ENCODE data around the gene PCSK6. TPM values are rescaled to one million over a fixed set of nuclear protein-coding genes. Genes with fewer than 3 reads are reported as not detected.
"Not testable (repeated sequence)": the region's sequence is repeated elsewhere in the genome, so short reads cannot be mapped to it uniquely, and the experiment has no call there.

The PCSK6 gene
- total RNA-seq, 1 donor from 2014 or later = 16.9 TPM

DNA sequence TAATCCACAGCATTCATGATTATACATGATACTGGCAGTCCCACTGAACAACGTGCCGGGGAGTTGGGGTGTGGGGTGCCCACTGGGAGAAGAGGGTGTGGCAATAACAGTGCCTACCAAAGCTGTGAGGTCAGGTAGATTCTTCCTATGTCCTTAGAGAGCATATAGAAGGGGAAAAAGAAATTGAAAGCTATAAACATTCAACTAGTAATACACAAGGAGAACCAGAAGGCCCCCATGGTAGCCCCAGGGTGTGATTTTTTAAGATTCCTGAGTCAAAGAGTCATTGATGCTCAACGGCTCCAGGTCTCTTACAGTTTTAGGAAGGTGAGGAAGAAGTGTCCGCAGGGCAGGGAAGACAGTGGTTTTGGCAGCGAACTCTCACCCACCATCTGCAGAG, 25.8 kb downstream of the PCSK6 start:
- DNase-seq (ENCODE audit: low spot score) = not testable (repeated sequence)

DNA sequence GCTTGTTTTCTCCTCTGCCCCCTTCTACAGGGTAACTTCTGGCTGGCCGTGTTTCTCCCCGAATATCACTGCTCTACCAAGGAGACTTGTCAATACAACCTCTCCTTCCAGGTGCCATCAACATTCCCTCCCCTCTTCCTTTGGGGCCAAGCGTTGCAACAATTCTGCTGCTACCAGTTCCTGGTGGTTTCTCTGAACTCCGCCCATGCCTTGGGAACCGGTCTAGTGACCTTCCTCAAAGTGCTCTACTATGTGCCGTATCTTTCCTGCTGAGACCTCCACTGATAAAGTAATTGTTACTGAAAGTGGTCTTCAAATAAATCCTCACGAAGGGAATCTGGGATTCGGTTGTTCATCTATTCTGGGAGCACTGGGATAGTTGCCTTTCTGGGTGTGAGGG, 26.2 kb downstream of the PCSK6 start:
- DNase-seq (ENCODE audit: low spot score) = no peak

DNA sequence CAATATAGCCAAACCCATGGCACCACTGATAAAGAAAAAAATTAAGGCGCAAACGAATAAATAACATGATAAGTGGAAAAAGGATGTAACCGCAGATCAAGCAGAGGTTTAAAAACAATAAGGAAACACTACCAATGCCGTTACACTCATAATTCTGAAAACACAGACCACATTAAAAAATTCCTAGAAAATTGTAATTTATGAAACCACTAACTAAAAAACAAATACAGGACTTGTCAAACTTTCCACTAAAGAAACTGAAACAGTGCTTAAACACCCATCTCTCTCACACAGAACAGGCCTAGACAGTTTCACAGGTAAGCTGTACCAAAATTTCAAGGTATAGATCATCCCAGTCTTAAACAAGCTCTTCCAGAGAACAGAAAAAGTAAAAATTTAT, 28.4 kb downstream of the PCSK6 start:
- DNase-seq (ENCODE audit: low spot score) = no peak

DNA sequence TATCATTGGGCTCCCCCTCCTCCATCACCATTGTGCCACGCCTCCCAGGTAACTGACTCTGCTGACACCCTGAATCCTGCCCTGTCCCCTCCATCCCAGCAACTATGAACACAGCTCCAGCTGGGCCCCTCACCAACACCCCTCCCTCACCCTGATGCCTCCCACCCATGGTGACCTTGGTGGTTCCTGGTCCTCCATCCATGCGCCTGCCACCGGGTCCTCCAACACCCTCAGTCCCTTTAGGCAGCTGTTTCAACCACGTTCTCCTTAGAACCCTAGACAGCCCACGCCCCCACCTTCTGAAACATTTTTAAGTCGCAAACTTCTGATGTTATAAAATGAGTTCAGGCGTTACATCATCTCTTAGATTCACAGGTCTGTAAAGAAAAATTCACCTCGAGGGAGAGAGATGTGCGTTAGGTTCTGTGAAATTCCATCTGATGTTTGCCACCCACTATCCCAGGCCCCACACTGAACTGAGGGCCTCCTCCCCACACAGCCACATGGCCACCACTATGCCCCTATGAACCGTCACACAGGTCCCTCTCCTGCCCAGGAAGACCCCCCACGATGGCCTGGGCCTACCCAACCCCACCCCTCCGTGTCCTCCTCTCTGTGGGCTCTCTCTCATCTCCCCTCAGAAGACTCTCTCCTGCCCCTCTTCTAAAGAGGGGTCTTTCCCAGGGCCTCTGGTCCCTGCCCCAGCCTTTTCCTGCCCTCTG, 29.8 kb downstream of the PCSK6 start:
- no peak for DNase-seq (ENCODE audit: low spot score)

DNA sequence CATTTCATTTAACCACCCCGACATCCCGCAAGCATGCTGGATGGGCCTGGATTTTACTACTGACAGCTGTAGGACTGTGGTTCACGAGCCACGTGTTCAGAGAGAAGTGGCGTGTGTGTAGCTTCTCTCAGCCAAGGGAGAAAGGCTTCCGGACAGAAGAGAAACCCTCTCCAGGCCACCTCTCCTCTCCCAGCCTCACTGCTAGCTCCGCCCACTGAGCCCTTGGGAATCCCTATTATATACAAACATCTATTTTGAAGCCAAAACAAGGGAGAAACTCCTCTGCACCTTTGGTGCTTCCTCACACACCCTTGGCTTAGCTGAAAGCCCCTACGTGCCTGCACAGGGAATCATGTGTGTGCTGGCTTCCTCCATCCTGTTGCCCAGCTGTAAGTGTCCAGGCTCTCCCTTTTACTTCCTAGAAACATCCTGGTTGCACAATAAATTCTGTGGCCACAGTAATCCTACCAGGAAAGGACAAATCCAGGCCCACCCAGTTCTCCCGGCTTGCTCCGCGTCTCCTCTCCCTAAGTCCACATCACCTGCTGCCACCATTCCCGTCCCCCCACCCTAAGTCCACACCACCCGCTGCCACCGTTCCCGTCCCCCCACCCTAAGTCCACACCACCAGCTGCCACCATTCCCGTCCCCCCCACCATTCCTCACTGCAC, 30.5 kb downstream of the PCSK6 start:
- DNase-seq (ENCODE audit: low spot score) = no peak

DNA sequence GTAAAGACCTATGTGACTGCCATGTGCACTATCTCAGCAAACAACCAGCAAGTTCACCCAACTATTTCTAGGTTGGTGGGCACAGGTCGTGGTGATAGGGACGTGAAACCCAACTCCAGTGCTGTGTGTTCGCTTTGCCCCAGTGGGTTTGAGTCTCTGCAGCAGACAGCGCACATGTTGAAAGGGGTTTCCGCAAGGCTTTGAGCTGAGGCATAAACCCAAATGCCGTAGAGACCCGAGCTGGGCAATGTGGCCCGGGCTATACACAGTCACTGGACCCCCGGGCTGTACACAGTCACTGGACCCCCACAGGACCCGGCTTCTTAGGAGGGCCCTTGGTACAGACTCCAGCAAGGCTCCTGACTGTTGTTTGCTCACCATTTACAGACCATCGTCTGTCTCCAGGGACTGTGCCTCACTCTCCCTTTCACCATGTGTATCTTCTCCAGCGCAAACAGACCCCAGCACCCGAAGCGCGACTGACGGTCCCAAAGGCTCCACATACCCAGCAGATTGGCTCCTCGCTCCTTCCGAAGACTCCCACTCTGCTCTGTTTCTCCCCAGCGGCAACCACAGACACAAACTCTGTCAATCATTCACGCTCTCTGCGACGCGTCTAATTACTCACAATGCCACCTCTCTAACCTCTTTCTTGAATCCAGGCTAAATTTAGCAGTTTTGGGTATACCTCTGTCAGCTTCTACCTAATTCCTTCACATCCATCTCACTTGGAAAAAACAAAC, 31.2 kb downstream of the PCSK6 start:
- DNase-seq (ENCODE audit: low spot score) = no peak

DNA sequence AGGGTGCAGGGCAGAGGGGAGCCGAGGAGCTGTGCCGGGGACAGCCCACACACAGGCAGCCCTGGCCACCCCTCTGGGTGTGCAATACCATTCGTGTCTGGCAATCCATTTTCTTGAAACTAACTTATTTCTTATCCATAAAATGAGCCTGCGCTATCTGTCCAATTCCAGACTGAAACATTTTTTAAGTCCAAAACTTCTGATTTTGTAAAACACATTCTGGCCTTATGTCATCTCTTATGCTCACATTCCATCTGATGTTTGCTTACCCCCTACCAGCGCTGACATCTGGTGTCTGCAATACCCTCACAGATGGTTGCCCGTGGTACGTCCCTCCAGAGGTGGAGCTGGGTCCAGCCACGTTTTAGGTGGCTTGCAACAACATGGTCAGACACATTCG, 31.8 kb downstream of the PCSK6 start:
- no peak for DNase-seq (ENCODE audit: low spot score)

DNA sequence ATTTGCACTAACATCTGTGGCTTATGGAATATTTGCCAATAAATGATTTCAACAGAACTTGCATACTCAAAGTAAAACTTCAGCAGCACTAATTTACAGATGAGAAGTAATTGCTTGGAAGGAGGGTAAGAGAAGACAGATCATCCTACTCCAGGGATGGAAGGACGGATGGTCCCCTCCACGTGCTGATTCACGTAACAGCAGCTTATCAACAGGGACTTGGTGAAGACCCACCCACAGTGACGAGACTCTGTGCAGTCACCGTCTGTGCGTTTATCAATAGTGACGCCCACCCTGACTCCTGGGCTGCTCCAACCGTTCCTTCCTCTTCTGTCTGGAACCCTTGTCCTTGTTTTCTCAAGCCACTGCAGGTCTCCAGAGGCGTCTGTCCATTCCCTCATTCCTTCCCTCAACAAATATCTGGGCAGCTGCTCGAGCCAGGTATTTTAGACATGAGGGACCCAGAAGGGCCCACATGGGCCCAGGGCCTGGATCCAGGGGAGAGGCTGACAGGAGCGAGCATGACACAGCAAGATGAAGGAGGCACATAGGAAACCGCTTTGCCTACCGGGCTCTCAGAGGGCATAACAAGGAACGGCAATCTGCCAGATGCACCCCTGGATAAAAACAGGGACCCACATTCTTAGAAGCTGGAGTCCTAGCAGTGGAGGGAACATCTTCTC, 33.3 kb downstream of the PCSK6 start:
- DNase-seq (ENCODE audit: low spot score) = no peak

DNA sequence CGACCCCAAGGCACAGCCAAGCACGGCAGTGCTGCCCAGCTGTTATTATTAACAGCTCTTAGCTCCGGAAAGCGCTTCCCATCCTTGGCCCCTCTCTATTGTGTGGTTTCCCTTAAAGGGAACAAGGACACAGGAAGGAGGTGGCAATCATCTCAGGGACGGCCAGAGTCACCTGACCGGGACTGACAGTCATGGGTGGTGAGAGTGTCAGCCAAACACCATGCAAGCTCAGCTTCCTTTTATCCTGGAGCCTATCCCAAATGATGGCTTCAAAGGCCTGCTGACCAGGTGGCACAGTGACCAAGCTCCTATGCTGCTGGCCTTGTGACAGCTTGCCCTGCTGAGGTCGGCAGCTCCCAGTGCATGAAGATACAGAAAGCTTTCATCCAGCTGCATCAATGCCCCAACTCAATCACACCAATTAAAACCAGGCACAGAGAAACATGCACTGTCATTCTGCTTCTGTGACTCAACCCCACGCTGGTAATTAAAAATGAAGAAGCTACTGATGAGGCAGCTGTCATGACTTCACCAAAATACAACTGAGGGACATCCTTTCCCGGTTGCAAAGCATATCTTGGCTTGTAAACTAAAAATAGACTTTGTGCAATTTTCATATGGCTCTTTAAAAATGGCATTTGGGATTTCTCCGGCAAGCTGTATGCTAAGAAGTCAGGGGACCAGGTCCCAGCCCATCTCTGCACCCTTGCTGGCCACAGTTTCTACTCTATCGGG, 34.0 kb downstream of the PCSK6 start:
- no peak for DNase-seq (ENCODE audit: low spot score)

DNA sequence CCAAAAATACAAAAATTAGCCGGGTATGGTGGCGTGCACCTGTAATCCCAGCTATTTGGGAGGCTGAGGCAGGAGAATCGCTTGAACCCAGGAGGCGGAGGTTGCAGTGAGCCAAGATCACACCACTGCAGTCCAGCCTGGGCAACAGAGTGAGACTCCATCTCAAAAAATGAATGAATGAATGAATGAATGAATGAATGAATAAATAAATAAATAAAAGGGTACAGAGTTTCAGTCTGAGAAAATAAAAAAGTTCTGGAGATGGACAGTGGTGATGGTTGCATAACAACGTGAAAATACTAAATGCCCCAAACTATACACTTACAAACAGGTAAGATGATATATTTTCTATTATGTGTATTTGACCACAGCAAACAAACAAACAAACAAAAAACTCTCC, 34.7 kb downstream of the PCSK6 start:
- not testable (repeated sequence) for DNase-seq (ENCODE audit: low spot score)

DNA sequence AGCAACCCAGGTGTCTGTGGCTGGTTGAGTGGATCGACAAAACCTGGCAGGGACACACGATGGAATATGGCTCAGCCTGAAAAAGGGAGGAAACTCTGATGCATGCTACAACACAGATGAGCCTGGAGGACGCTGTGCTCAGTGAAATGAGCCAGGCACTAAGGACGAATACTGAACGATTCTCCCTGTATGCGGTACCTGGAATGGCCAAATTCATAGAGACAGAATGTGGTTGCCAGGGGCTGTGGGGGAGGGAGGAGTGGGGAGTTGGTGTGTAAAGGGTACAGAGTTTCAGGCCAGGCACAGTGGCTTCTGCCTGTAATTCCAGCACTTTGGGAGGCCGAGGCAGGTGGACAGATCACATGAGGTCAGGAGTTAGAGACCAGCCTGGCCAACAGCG, 35.1 kb downstream of the PCSK6 start:
- no peak for DNase-seq (ENCODE audit: low spot score)

DNA sequence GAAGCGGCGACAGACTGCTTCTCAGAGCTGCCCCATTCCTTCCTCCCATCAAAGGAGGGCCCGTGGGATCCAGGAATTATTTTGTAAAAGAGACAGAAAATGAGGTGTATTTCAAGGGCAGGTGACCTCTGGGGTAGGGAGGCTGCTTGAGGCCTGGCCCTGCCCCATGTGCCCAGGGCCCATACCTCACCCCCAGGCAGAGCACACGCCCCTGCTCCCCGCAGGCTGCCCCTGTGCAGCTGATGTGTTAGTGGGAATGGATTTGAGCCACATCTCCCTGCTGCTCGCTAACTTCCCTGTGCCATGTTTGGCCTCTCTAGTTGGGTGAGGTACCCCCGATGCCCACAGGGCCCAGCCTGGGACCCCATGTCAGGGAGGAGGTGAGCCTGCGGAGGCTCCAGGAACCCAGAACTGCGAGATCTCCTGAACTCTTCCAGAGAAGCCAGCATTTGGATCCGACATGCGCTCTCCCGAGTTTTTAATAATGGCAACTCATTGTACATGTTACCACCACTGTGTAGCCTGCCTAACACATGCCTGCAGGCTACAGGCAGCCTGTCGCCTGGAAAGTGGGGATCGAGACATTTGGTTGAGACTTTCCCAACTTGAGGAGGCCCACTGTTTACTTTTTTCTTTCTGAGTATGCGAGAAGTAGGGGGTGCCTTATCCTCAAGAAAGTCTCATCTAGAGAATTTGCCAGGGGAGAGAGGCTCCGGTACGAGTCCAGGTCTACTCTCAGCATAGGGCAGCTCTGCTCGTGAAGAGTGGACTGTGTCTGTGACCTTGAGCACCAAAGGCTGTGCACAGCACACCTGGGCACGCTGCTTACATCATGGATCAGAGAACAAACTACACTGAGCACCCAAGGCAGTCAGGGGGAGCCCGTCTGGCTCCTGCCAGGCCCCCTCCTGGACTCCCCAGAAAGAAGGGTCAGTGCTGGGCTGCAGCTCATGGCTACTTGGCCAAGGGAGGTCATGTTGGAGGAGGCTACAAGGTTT, 36.1 kb downstream of the PCSK6 start:
- DNase-seq (ENCODE audit: low spot score) = no peak

DNA sequence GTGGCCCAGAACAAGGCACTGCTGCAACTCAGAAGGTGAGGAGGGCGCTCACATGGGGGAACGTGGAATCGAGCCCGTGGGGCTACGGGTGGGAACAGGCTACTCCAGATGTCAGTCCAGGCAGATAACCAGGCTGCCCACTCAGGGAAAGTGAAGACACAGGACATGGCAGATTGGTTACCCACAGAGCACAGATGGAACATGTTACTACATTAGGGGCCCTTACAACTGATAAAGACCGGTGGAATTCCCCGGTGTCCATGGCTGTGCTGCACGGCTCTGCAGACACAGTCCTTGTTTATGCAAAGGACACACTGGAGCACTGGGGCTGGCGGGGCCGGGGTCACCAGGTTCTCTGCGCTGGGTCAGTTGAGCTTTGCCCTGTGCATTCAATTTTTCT, 36.9 kb downstream of the PCSK6 start:
- no peak for DNase-seq (ENCODE audit: low spot score)

DNA sequence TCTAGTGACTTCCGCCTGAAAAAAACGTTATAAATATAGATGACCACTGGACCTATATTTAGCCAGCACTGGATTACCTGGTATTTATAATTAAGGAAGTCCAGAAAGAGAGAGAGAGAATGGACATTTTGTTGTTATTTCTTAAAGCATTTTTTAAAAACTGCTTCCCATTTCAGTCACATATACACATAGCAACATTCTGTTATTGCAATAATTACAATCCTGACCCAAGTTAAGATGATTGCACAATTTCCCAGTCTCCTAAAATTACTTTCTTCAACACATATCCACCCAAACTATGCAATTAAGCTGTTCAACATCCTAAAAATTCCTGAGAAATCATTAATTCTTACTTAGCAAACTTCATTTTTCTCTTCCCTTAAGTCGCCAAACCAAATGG, 37.7 kb downstream of the PCSK6 start:
- DNase-seq (ENCODE audit: low spot score) = no peak

DNA sequence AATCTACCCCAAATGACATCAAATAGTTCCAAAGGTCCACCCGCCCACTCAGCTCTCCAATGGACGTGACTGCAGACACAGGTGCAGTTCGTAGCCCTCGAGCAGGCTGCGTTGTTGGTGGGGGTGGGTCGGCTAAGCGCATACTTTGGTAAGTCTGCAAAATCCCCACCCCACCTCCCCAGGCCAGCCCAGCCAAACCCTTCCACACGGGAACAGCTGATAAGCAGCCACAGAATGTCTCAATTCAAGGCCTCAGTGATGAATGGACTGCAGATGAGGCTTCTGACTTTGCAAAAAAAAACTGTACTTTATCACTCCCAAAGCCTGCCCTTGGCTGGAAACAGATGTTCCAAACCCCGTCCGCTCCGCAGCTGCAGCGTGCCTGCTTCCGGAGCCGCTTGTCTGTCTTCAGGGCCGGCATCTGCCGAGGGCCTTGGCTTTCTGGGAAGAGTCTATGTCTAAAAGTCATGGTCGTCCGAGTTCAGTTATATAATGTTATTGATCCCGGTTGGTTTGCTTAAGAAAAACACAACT, 38.2 kb downstream of the PCSK6 start:
- peak; percentile 81 for DNase-seq (ENCODE audit: low spot score)

DNA sequence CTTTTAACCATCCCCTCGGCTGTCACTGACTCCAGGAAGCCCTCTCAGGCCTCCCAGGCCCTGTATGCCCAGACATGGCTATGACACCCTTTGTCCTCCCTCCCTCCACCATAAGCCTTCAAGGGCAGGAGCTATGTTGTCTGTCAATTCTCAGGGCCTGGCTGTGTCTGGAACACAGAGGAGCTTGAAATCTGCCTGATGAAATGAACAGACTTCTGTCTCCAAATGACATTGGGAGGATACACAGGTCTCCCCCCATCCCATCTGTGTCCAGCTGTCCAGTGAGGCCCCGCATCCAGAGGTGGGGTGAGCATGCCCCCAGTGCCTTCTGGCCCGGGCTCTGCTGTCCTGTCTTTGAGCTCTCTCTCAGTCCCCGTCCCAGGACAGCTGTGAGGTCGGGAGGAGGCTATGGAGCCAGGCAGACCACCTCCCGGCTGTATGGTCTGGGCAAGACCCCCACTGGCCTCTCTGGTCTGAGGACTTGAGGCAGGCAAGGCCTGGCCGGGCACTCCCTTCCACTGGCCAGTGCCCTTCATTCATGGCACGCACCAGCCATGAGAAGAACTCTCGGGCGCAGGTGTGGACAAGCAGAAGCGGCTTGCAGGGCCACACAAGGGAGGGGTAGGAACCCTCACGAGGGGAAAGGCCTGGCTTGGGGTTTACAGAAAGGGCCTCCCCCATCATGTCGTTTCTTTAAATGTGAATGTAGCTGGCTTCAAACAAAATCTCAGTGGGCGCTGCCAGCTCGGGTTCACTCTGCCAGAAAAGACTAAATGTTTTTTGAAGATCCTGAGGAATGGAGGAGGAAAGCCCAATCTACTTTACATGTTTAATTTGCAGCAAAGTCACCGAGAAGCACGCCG, 38.9 kb downstream of the PCSK6 start:
- DNase-seq (ENCODE audit: low spot score) = peak; percentile 88

DNA sequence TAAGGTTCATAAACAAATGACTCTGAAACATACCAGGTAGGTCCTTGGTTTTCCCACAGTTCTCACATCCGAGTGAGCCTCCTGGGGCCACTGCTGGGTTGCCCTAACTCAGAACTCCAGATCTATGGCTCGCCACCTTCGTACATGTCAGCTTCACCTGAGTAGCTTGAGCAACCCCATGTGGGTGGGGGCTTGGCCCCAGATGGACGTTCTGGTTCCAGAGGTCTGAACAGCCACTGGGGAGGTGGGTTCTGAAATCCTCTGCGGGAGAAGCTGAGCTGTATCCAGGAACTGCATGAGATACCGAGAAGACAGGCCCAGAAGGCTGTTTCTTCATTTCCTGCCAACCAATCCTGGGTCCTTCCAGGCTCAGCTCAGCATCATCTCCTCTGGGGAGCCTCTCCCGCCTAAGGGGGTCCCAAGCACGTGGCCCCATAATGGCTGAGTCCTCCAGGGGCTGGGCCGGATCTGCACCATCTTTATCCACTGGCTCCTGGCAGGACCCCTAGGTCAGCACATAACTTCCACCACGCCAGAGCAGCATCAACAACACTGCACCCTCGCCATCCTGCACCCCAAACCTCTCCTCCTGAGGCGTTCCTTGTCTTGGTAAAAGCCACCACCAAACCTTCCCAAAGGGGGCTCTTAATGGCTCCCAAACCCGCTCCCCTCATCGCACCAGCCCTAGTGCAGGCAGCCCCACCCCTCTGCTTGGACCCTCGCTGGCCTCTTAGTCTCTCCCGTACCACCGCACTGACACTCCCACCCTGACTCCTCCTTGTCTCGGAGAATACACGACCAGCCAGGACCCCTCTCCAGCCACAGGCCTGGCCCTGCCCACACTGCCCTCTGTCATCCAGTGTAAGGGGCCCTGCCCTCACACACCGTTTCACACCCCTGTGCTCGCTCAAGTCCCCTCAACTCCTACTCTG, 39.8 kb downstream of the PCSK6 start:
- DNase-seq (ENCODE audit: low spot score) = peak; percentile 82

All from mesenteric fat pad (tissue), 1 donor.